22Rv1 (cell line): ENCODE measurements around the gene ARMH1.

Experiments
- CTCF ChIP-seq: fragments of 450-650 bp; IDR thresholded peaks from 2 replicates; pipeline ENCODE4 v1.5.1; 2017; ENCODE audit warnings: mild to moderate bottlenecking
- ZFX ChIP-seq: fragments of 450-650 bp; IDR thresholded peaks from 2 replicates; pipeline ENCODE4 v1.6.1; 2017; ENCODE audit warnings: antibody characterized with exemption, borderline replicate concordance

GRCh38 chr1:44630116-44630515, 44.4 kb upstream of the ARMH1 start:
- TF ChIP-seq CTCF (no peak), ZFX (no peak)
